ENCODE results near the gene DNAH17. TPM values are rescaled to one million over a fixed set of nuclear protein-coding genes. Genes with fewer than 3 reads are reported as not detected.

Gene DNAH17
- total and polyA plus RNA-seq, 2 of the 8 experiments (the other 6 are each of a cell fraction or from before 2014, with no cell fraction given): 0.14 to 0.67 TPM

- FAIRE-seq (no peak), DNase-seq (ENCODE audit: low read depth in 1 of 2, low spot score in 2 of 2) (no peak)
- no peak overlapping the region for H3K4me3 ChIP-seq (ENCODE audit: extremely low read depth in 1 of 4, insufficient read depth in 2 of 4, low read depth in 3 of 4, low read length in 4 of 4)
- no peaks in the 10 kb centered on the region for H3K36me3 ChIP-seq (ENCODE audit: control insufficient read depth in 2 of 4, insufficient read depth in 4 of 4, low read length in 3 of 4)
- no peak for TF ChIP-seq ZNF274 (IDR thresholded peaks at IDR 0.05; ENCODE audit: borderline replicate concordance, extremely low read depth, low read length)
- TF ChIP-seq KDM1A (IDR thresholded peaks at IDR 0.05; ENCODE audit: borderline replicate concordance, low read length): no peak
- TF ChIP-seq RXRA (IDR thresholded peaks at IDR 0.05; ENCODE audit: insufficient read depth, low read depth, low read length): no peak
- TF ChIP-seq SUZ12 (IDR thresholded peaks at IDR 0.05; ENCODE audit: low read length): no peak
- no peak for TF ChIP-seq POLR2AphosphoS5 (IDR thresholded peaks at IDR 0.05; ENCODE audit: low read depth, low read length)
- TF ChIP-seq TBP (IDR thresholded peaks at IDR 0.05; ENCODE audit: low read depth, low read length): no peak
- no peak for TF ChIP-seq CEBPB (IDR thresholded peaks at IDR 0.05; ENCODE audit: low read depth, low read length)
- peaks cover 3% of the 10 kb centered on the region for H3K79me1 ChIP-seq (ENCODE audit: low read depth, low read length)
- no peak overlapping the region for H3K27ac ChIP-seq (ENCODE audit: low read depth, low read length)
- 94% methylated on average over 24 of the region's 24 CpGs; no CpG with 5 or more reads in 1 of the 2 experiments for WGBS, 2 experiments (ENCODE audit: extremely low coverage in 1 of 2, insufficient coverage in 1 of 2, insufficient read length in 1 of 2, insufficient replicate concordance in 2 of 2, low coverage in 1 of 2, low lambda C conversion rate in 2 of 2, missing lambda C conversion rate in 1 of 2)
- H2BK120ac ChIP-seq (replicated peaks; ENCODE audit: low read depth, low read length): no peak overlapping the region
- no peak overlapping the region for H2AFZ ChIP-seq (ENCODE audit: low read length)
- no peak overlapping the region for H2BK12ac ChIP-seq (ENCODE audit: low read depth, low read length)
- H3K23me2 ChIP-seq (ENCODE audit: low read depth, low read length): peaks cover 11% of the 10 kb centered on the region; the same call in 1 of the 2 replicates
- no peak overlapping the region for H3K9ac ChIP-seq (replicated peaks in 1 of 4; ENCODE audit: extremely low read depth in 1 of 4, low read depth in 3 of 4, low read length in 3 of 4)
- ChIA-PET CTCF (ENCODE audit: partially characterized antibody) (interaction anchor here (0.8 to 2.3 kb wide), 7 partner anchors 8 to 221 kb away, joined by 3 to 16 read pairs (median 4); partner anchors contain the start of gene SOCS3), POLR2A (ENCODE audit: partially characterized antibody) (no interaction called here)
- H3K14ac ChIP-seq (ENCODE audit: insufficient read length): no peak overlapping the region
- no peak overlapping the region for H3K23ac ChIP-seq (ENCODE audit: insufficient read length)
- no peak overlapping the region for H3K18ac ChIP-seq (ENCODE audit: extremely low read depth, low read length)
- peaks cover 0 to 3% (median 2%) of the 10 kb centered on the region in 4 experiments; a peak in 3 of 7 replicates for H3K27me3 ChIP-seq (replicated peaks in 1 of 4; ENCODE audit: control insufficient read depth in 3 of 4, extremely low read depth in 1 of 4, insufficient read depth in 3 of 4, low read length in 3 of 4)
- H4K5ac ChIP-seq (ENCODE audit: insufficient read length, low read depth, low read length): no peak overlapping the region
- no peak overlapping the region for H4K91ac ChIP-seq (replicated peaks; ENCODE audit: insufficient read length, low read length)
- H3K79me2 ChIP-seq (ENCODE audit: control insufficient read depth in 1 of 2, insufficient read depth in 2 of 2, low read length in 2 of 2): no peaks in the 10 kb centered on the region
- H2BK5ac ChIP-seq (ENCODE audit: low read depth, low read length): no peak overlapping the region
- no peak overlapping the region for H2AK5ac ChIP-seq (ENCODE audit: low read depth, low read length)
- H3K4me1 ChIP-seq (replicated peaks in 1 of 4; ENCODE audit: control insufficient read depth in 3 of 4, insufficient read depth in 4 of 4, low read length in 3 of 4): peaks cover 0 to 10% (median 8%) of the 10 kb centered on the region in 4 experiments; a peak in 5 of 7 replicates
- no peak overlapping the region for H3K4ac ChIP-seq (replicated peaks; ENCODE audit: insufficient read length, low read depth, low read length)
- no peak overlapping the region; a peak in 1 of 4 replicates for H3K4me2 ChIP-seq (ENCODE audit: insufficient read depth in 1 of 2, low read depth in 2 of 2, low read length in 2 of 2)
- no peak overlapping the region for H2BK15ac ChIP-seq (ENCODE audit: low read length)
- H3K9me3 ChIP-seq (ENCODE audit: insufficient read depth in 2 of 2, low read depth in 1 of 2, low read length in 1 of 2): no peaks in the 10 kb centered on the region
- no peak overlapping the region for H2BK20ac ChIP-seq (ENCODE audit: low read length)
- peak overlapping the region; percentile 59; the same call in 1 of the 2 replicates for H4K8ac ChIP-seq (ENCODE audit: extremely low read depth, insufficient read depth, low read length)
- H3K56ac ChIP-seq (replicated peaks; ENCODE audit: insufficient read length, low read depth, low read length): no peak overlapping the region
- no peaks in the 10 kb centered on the region for H4K20me1 ChIP-seq (replicated peaks in 1 of 2; ENCODE audit: control insufficient read depth in 1 of 2, insufficient read depth in 2 of 2, low read length in 2 of 2)
These were observed 90.9 kb downstream of the DNAH17 start for GRCh38 chr17:78486228-78486802.
